GM15510 (cell line): Measurements from ENCODE around the gene SOCS6.

ENCODE experiments used
- POLR2A ChIP-seq: IDR thresholded peaks from 3 replicates; pipeline ENCODE4 v1.6.1; 2011; ENCODE audit warnings: borderline replicate concordance; ENCODE audit not compliant: insufficient read length; ENCODE audit errors: extremely low read depth

SOCS6 gene

GRCh38 chr18:70288851-70289328 is at the start of gene SOCS6:
Gene SOCS6 (plus strand): TSS chr18:70289045. CDS start chr18:70324669, 35,624 bp downstream.
- TF ChIP-seq POLR2A = peak; percentile 64

- no peak for TF ChIP-seq POLR2A
Measured at GRCh38 chr18:70243131-70243929, 45.5 kb upstream of the SOCS6 start.

GRCh38 chr18:70246061-70246466 is 42.8 kb upstream of the SOCS6 start:
- TF ChIP-seq POLR2A = no peak

- TF ChIP-seq POLR2A = no peak
Measured at GRCh38 chr18:70249118-70249517, 39.7 kb upstream of the SOCS6 start.

- TF ChIP-seq POLR2A = no peak
Measured at GRCh38 chr18:70250781-70251180, 38.1 kb upstream of the SOCS6 start.

- TF ChIP-seq POLR2A = no peak
Measured at GRCh38 chr18:70256184-70256583, 32.7 kb upstream of the SOCS6 start.

GRCh38 chr18:70256994-70257393 is 31.9 kb upstream of the SOCS6 start:
- no peak for TF ChIP-seq POLR2A

GRCh38 chr18:70258243-70258642 is 30.6 kb upstream of the SOCS6 start:
- no peak for TF ChIP-seq POLR2A

- no peak for TF ChIP-seq POLR2A
Measured at GRCh38 chr18:70260683-70261082, 28.2 kb upstream of the SOCS6 start.

GRCh38 chr18:70261141-70261788 is 27.6 kb upstream of the SOCS6 start:
- no peak for TF ChIP-seq POLR2A

GRCh38 chr18:70263336-70263735 is 25.5 kb upstream of the SOCS6 start:
- no peak for TF ChIP-seq POLR2A

- no peak for TF ChIP-seq POLR2A
Measured at GRCh38 chr18:70271742-70272141, 17.1 kb upstream of the SOCS6 start.

GRCh38 chr18:70273021-70273420 is 15.8 kb upstream of the SOCS6 start:
- no peak for TF ChIP-seq POLR2A

GRCh38 chr18:70276416-70277191 is 12.2 kb upstream of the SOCS6 start:
- no peak for TF ChIP-seq POLR2A

- no peak for TF ChIP-seq POLR2A
Measured at GRCh38 chr18:70279470-70279869, 9.4 kb upstream of the SOCS6 start.
